ENCODE measurements around the gene DKC1.

DKC1 gene

DNA sequence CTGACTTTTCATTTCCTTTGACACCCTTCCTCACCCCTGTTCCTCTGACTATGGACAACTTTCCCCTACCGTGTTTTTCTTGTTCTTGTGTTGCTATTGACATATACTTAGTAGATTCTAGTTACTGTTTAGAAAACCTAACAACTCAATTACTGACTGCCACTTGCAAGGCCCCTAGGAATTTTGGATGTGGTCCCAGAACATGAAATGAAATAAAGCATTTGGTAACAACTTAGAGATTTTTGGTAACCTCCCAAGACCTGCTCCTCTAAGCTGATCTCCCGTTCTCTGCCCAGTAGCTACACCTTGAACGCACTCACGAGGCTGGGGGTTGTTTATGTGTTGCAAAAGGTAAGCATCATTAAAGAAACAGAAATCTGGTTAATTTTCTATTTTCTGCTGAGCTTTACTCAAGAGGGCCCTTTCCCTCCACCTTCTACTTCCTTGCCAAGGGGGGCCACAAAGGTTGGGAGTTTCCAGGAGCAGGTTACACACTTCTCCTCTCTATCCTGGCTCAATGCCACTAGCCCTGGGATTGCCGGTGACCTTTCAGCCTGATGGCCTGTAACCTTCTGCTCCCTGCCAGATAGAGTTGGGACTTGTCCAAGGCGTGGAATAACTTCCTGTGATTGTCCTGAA, 32.3 kb upstream of the DKC1 start (continued):
- TF ChIP-seq, protein P1, sequence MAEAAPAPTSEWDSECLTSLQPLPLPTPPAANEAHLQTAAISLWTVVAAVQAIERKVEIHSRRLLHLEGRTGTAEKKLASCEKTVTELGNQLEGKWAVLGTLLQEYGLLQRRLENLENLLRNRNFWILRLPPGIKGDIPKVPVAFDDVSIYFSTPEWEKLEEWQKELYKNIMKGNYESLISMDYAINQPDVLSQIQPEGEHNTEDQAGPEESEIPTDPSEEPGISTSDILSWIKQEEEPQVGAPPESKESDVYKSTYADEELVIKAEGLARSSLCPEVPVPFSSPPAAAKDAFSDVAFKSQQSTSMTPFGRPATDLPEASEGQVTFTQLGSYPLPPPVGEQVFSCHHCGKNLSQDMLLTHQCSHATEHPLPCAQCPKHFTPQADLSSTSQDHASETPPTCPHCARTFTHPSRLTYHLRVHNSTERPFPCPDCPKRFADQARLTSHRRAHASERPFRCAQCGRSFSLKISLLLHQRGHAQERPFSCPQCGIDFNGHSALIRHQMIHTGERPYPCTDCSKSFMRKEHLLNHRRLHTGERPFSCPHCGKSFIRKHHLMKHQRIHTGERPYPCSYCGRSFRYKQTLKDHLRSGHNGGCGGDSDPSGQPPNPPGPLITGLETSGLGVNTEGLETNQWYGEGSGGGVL (tag by site-specific recombination; IDR thresholded peaks at IDR 0.05): no peak
- TF ChIP-seq ZNF548 (tag by site-specific recombination; IDR thresholded peaks at IDR 0.05) (no peak), ZNF155 (tag by site-specific recombination; IDR thresholded peaks at IDR 0.05) (no peak), ZNF366 (tag by site-specific recombination; conservative IDR thresholded peaks at IDR 0.05) (no peak), ZNF114 (tag by site-specific recombination; IDR thresholded peaks at IDR 0.05) (no peak), ZBTB21 (tag by site-specific recombination; IDR thresholded peaks at IDR 0.05) (no peak), ZNF621 (tag by site-specific recombination; IDR thresholded peaks at IDR 0.05) (no peak)
- TF ChIP-seq, protein P2, sequence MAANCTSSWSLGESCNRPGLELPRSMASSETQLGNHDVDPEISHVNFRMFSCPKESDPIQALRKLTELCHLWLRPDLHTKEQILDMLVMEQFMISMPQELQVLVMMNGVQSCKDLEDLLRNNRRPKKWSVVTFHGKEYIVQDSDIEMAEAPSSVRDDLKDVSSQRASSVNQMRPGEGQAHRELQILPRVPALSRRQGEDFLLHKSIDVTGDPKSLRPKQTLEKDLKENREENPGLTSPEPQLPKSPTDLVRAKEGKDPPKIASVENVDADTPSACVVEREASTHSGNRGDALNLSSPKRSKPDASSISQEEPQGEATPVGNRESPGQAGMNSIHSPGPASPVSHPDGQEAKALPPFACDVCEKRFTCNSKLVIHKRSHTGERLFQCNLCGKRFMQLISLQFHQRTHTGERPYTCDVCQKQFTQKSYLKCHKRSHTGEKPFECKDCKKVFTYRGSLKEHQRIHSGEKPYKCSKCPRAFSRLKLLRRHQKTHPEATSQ (tag by site-specific recombination; IDR thresholded peaks at IDR 0.05): no peak
- TF ChIP-seq, protein P3, sequence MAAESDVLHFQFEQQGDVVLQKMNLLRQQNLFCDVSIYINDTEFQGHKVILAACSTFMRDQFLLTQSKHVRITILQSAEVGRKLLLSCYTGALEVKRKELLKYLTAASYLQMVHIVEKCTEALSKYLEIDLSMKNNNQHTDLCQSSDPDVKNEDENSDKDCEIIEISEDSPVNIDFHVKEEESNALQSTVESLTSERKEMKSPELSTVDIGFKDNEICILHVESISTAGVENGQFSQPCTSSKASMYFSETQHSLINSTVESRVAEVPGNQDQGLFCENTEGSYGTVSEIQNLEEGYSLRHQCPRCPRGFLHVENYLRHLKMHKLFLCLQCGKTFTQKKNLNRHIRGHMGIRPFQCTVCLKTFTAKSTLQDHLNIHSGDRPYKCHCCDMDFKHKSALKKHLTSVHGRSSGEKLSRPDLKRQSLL (tag by site-specific recombination; IDR thresholded peaks at IDR 0.05): no peak

GRCh38 chrX:154731184-154731583, 31.5 kb upstream of the DKC1 start:
- CTCF ChIA-PET: interaction anchor here (0.7 to 7.5 kb wide), 4 partner anchors 12 to 1255 kb away, joined by 3 to 46 read pairs (median 5); no protein-coding TSS in a partner anchor
- H3K27ac ChIP-seq (ENCODE audit: extremely low read depth, low read depth, low read length): no peak overlapping the region
- TF ChIP-seq ZNF202 (tag by site-specific recombination; IDR thresholded peaks at IDR 0.05; ENCODE audit: borderline replicate concordance) (no peak), TCF7L2 (IDR thresholded peaks at IDR 0.05; ENCODE audit: borderline replicate concordance, low read depth, low read length) (no peak), PRDM1 (tag by site-specific recombination; IDR thresholded peaks at IDR 0.05) (no peak), MZF1 (tag by site-specific recombination; IDR thresholded peaks at IDR 0.05; ENCODE audit: borderline replicate concordance) (no peak), ZNF510 (tag by site-specific recombination; IDR thresholded peaks at IDR 0.05; ENCODE audit: insufficient replicate concordance) (no peak), ZFHX2 (tag by site-specific recombination; conservative IDR thresholded peaks at IDR 0.05) (no peak), ZBTB21 (tag by site-specific recombination; IDR thresholded peaks at IDR 0.05) (no peak), ZNF530 (tag by site-specific recombination; IDR thresholded peaks at IDR 0.05; ENCODE audit: low read depth) (no peak)
- H3K36me3 ChIP-seq (ENCODE audit: control insufficient read depth in 2 of 2, insufficient read depth in 1 of 2, low read length in 2 of 2): no peaks in the 10 kb centered on the region
- H3K4me1 ChIP-seq (ENCODE audit: control insufficient read depth, insufficient read depth, low read length): peaks cover 7% of the 10 kb centered on the region; the same call in 1 of the 2 replicates
- POLR2A ChIA-PET: interaction anchor here (1.8 kb wide), 1 partner anchor 31 kb away, joined by 5 read pairs; the partner anchor contains the start of gene DKC1
- H3K4me3 ChIP-seq (ENCODE audit: low read depth, low read length): no peak overlapping the region
- H3K9me3 ChIP-seq (ENCODE audit: control insufficient read depth, insufficient read depth, low read depth, low read length): no peaks in the 10 kb centered on the region

DNA sequence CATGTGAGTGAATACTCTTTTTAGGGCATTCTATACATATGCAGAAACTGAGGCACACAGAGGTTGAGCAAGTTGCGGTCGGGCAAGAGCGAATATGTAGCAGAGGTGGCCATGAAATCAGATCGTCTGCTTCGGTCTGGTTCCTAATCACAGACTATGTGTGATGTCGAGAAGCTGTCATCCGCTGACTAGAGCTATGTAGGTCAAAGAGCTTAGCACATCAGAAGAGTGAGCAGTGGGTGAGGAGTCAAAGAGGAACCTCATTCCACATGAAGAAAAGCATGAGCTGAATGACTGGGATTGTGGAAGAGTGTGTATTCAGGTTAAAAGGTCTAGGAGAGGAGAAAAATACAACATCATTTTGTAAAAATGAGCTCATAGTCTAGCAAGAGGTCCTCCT, 30.8 kb upstream of the DKC1 start:
- Histone ChIP-seq H3K4me3 (ENCODE audit: low read depth, low read length) (no peak overlapping the region), H3K27ac (ENCODE audit: extremely low read depth, low read depth, low read length) (no peak overlapping the region), H3K36me3 (ENCODE audit: control insufficient read depth in 2 of 2, insufficient read depth in 1 of 2, low read length in 2 of 2) (no peaks in the 10 kb centered on the region), H3K4me1 (ENCODE audit: control insufficient read depth, insufficient read depth, low read length) (peaks cover 7% of the 10 kb centered on the region; the same call in 1 of the 2 replicates), H3K9me3 (ENCODE audit: control insufficient read depth, insufficient read depth, low read depth, low read length) (no peaks in the 10 kb centered on the region)
- TF ChIP-seq ZNF777 (tag by site-specific recombination; IDR thresholded peaks at IDR 0.05; ENCODE audit: borderline replicate concordance) (no peak), ZNF610 (tag by site-specific recombination; IDR thresholded peaks at IDR 0.05; ENCODE audit: borderline replicate concordance) (no peak)
- ChIA-PET CTCF (interaction anchor here (1.0 to 7.5 kb wide), 4 partner anchors 11 to 17 kb away, joined by 3 to 46 read pairs (median 5); no protein-coding TSS in a partner anchor), POLR2A (interaction anchor here (0.8 to 1.8 kb wide), 2 partner anchors 14 to 31 kb away, joined by 3 to 5 read pairs; partner anchors contain the start of gene DKC1)
